ENCODE data around the gene MSH5.

DNA sequence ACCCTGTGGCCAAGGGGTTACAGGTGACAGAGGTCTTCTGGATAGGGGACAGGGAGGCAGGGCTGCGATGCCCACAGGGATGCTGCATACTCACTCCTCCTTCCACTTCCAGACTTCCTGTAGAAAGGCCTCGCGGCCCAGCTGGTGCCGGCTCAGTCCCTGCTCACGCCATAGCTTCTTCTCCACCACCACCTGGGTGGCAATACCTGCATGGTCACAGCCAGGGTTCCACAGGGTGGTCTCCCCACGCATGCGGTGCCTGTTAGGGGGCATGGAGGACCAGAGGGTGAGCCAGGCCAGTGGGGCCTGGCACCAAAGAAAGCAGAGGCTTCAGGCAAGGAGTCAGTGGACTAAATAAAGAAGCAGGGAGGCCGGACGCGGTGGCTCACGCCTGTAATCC, 45.7 kb downstream of the MSH5 start:
- TF ChIP-seq, protein P1, sequence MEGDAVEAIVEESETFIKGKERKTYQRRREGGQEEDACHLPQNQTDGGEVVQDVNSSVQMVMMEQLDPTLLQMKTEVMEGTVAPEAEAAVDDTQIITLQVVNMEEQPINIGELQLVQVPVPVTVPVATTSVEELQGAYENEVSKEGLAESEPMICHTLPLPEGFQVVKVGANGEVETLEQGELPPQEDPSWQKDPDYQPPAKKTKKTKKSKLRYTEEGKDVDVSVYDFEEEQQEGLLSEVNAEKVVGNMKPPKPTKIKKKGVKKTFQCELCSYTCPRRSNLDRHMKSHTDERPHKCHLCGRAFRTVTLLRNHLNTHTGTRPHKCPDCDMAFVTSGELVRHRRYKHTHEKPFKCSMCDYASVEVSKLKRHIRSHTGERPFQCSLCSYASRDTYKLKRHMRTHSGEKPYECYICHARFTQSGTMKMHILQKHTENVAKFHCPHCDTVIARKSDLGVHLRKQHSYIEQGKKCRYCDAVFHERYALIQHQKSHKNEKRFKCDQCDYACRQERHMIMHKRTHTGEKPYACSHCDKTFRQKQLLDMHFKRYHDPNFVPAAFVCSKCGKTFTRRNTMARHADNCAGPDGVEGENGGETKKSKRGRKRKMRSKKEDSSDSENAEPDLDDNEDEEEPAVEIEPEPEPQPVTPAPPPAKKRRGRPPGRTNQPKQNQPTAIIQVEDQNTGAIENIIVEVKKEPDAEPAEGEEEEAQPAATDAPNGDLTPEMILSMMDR (IDR thresholded peaks at IDR 0.05), result no peak
- TF ChIP-seq ZFX (IDR thresholded peaks at IDR 0.05; ENCODE audit: borderline replicate concordance), result no peak
